Endothelial cell of hepatic sinusoid (primary cell): ENCODE measurements around the gene DDI2.

Experiments
- in situ Hi-C: cut with HindIII; loops from 2 replicates; pipeline ENCODE4 v1.10.0; 2017; ENCODE audit warnings: low sequenced_read_pairs

The DDI2 gene

GRCh38 chr1:15676010-15676409, 58.8 kb downstream of the DDI2 start:
- in situ Hi-C loops = no loop called here

GRCh38 chr1:15676688-15677661, 59.7 kb downstream of the DDI2 start:
- in situ Hi-C loops = no loop called here

GRCh38 chr1:15678578-15678977, 61.3 kb downstream of the DDI2 start:
- in situ Hi-C loops = no loop called here

- in situ Hi-C loops = no loop called here
These were observed 62.9 kb downstream of the DDI2 start for GRCh38 chr1:15680131-15680530.

- in situ Hi-C loops = no loop called here
These were observed 63.5 kb downstream of the DDI2 start for GRCh38 chr1:15680561-15681348.

- in situ Hi-C loops = no loop called here
These were observed 64.4 kb downstream of the DDI2 start for GRCh38 chr1:15681349-15682292.

- in situ Hi-C loops = no loop called here
These were observed 65.7 kb downstream of the DDI2 start for GRCh38 chr1:15682936-15683341.

- in situ Hi-C loops = no loop called here
These were observed 66.2 kb downstream of the DDI2 start for GRCh38 chr1:15683345-15684039.

- in situ Hi-C loops = no loop called here
These were observed 66.8 kb downstream of the DDI2 start, which contains the start of gene PLEKHM2 for GRCh38 chr1:15684042-15684461. PLEKHM2 (plus strand) TSS chr1:15684320; CDS start chr1:15684559, 239 bp downstream.

GRCh38 chr1:15684468-15685291, 67.4 kb downstream of the DDI2 start:
- in situ Hi-C loops = no loop called here

GRCh38 chr1:15685820-15686219, 68.6 kb downstream of the DDI2 start:
- in situ Hi-C loops = no loop called here

GRCh38 chr1:15687446-15687845, 70.2 kb downstream of the DDI2 start:
- in situ Hi-C loops = no loop called here

GRCh38 chr1:15690317-15690716, 73.1 kb downstream of the DDI2 start:
- in situ Hi-C loops = no loop called here

- in situ Hi-C loops = no loop called here
These were observed 74.3 kb downstream of the DDI2 start for GRCh38 chr1:15691434-15692032.

- in situ Hi-C loops = no loop called here
These were observed 74.9 kb downstream of the DDI2 start for GRCh38 chr1:15692121-15692682.

GRCh38 chr1:15693371-15693770, 76.1 kb downstream of the DDI2 start:
- in situ Hi-C loops = no loop called here

GRCh38 chr1:15696956-15697521, 79.8 kb downstream of the DDI2 start:
- in situ Hi-C loops = no loop called here

GRCh38 chr1:15698201-15698600, 80.9 kb downstream of the DDI2 start:
- in situ Hi-C loops = no loop called here
